Type B pancreatic cell (in vitro differentiated cells): ENCODE measurements around the gene IGF1R. TPM values are rescaled to one million over a fixed set of nuclear protein-coding genes. Genes with fewer than 3 reads are reported as not detected.

Experiments
- DNase-seq: peaks from one replicate; pipeline ENCODE4 v3.0.0; 2021; ENCODE audit warnings: mixed read lengths; ENCODE audit not compliant: unreplicated experiment; ENCODE audit errors: extremely low spot score
- H3K27ac Mint-ChIP-seq: 2 replicates; pipeline ENCODE4 v1.8.0; 2021; ENCODE audit warnings: mild to moderate bottlenecking, mixed read lengths
- H3K27me3 Mint-ChIP-seq: 2 replicates; pipeline ENCODE4 v1.8.0; 2021; ENCODE audit warnings: mixed read lengths
- H3K36me3 Mint-ChIP-seq: 2 replicates; pipeline ENCODE4 v1.8.0; 2021; ENCODE audit warnings: mixed read lengths
- H3K4me1 Mint-ChIP-seq: one replicate; pipeline ENCODE4 v1.8.0; 2021; ENCODE audit warnings: mixed read lengths; ENCODE audit not compliant: unreplicated experiment
- H3K4me3 Mint-ChIP-seq: 2 replicates; pipeline ENCODE4 v1.8.0; 2021; ENCODE audit warnings: mild to moderate bottlenecking, mixed read lengths
- H3K9me3 Mint-ChIP-seq: 2 replicates; pipeline ENCODE4 v1.8.0; 2021; ENCODE audit warnings: mixed read lengths
- total RNA-seq: library from RNA; stranded (reverse); gene quantifications from 2 replicates; pipeline ENCODE4 v1.2.1, GENCODE V29; 2021; ENCODE audit warnings: low replicate concordance
- TF ChIP-seq, protein P1 (sequence below): fragments of 200-600 bp; sonication (generic); conservative IDR thresholded peaks from 2 replicates; pipeline ENCODE4 v1.5.0; 2021; ENCODE audit warnings: antibody characterized with exemption, mild to moderate bottlenecking

The IGF1R gene
- total RNA-seq, 1 donor from 2014 or later: 87.1 TPM

DNA sequence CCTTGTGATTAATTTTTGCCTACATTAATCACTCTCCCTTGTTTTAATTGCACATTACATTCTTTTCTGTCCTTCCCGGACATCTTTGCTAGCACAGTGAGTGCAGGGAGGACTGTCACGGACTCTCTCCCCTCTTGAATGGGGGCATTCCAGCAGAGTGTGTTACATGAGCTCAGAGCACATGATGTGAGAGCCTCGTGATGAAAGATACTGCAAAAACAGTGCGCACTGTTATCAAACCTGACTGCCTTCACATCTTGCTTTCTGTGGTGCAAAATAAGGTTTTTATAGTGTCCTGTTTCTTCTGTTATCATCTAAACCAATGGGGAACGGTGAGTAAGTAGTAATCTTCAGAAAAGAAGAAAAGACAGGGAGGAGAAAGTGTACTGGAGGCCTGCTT lies 191.7 kb downstream of the IGF1R start:
- TF ChIP-seq, protein P1, sequence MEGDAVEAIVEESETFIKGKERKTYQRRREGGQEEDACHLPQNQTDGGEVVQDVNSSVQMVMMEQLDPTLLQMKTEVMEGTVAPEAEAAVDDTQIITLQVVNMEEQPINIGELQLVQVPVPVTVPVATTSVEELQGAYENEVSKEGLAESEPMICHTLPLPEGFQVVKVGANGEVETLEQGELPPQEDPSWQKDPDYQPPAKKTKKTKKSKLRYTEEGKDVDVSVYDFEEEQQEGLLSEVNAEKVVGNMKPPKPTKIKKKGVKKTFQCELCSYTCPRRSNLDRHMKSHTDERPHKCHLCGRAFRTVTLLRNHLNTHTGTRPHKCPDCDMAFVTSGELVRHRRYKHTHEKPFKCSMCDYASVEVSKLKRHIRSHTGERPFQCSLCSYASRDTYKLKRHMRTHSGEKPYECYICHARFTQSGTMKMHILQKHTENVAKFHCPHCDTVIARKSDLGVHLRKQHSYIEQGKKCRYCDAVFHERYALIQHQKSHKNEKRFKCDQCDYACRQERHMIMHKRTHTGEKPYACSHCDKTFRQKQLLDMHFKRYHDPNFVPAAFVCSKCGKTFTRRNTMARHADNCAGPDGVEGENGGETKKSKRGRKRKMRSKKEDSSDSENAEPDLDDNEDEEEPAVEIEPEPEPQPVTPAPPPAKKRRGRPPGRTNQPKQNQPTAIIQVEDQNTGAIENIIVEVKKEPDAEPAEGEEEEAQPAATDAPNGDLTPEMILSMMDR: no peak
- Mint-ChIP-seq H3K27me3 (no peaks in the 10 kb centered on the region), H3K4me3 (no peak overlapping the region), H3K4me1 (peaks cover 47% of the 10 kb centered on the region), H3K27ac (no peak overlapping the region), H3K9me3 (no peaks in the 10 kb centered on the region), H3K36me3 (peaks cover 5% of the 10 kb centered on the region)
- no peak for DNase-seq

DNA sequence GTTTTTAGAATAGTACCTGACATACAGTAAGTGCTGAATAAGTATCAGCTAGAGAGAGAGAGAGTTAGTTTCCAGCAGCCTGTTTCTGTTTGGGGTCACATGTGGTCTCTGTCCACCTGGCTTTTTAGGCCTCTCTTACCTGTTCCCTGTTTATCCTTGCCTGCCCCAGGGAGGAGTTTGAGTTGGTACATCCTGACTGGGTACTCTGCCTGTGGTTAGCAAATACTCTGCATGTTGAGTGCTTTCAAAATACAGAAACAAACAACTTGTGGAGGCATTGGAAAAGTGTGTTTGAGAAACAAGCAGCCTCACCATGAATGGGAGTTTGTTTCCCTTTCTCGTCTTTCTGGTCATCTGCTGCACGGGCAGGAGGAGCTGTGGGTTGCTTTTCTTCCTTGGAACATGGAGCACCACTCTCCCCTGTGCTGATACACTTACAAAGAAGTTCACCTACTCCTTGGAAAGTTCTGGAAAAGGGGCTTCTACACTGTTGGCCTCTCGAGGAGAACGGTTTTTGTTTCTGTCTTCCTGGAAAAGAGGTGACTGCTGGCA lies 193.2 kb downstream of the IGF1R start:
- no peak overlapping the region for H3K27ac Mint-ChIP-seq
- H3K4me3 Mint-ChIP-seq: no peak overlapping the region
- H3K27me3 Mint-ChIP-seq: no peaks in the 10 kb centered on the region
- no peak for DNase-seq
- TF ChIP-seq, protein P1: no peak
- H3K4me1 Mint-ChIP-seq: peaks cover 56% of the 10 kb centered on the region
- peaks cover 3% of the 10 kb centered on the region for H3K36me3 Mint-ChIP-seq
- no peaks in the 10 kb centered on the region for H3K9me3 Mint-ChIP-seq

DNA sequence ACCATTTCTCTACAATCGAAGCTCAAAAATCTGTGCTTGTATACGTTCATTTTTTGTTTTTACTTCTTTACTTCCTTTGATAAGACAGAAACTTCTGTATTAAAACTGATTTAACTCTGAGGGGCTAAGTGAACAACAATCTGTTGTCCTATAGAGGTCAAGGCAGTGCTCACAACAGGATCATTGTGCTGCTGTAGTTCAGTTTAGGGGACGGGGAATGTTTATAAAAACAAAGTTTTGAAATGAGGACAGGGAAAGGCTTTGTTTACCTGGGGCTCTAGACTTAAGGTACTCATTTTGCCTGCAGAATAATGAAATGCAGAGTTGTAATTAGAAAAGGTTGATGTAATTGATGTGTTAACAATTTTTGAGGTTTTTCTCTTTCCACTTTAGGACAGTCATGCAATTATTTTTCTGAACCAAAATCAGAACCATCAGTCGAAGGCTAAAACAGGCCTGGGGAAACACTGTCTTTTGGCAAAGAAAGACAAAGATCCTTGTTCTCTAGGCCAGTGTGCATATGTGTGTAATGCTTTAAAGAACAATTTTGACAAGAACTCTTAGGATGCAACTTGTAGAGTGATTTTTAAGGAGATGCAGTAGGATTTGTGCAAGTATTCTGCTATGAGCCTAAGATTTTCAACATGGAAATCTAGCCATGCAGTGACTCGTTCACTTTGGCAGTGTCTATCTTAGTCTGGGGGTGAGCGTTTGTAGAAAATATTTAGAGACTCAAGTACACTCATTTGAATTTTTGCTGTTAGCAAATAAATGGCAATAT lies 194.0 kb downstream of the IGF1R start:
- no peaks in the 10 kb centered on the region for H3K9me3 Mint-ChIP-seq
- TF ChIP-seq, protein P1: no peak
- no peaks in the 10 kb centered on the region for H3K27me3 Mint-ChIP-seq
- H3K4me3 Mint-ChIP-seq: no peak overlapping the region
- peaks cover 57% of the 10 kb centered on the region for H3K4me1 Mint-ChIP-seq
- peak overlapping the region; percentile 4 for H3K27ac Mint-ChIP-seq
- DNase-seq: no peak
- no peaks in the 10 kb centered on the region for H3K36me3 Mint-ChIP-seq

DNA sequence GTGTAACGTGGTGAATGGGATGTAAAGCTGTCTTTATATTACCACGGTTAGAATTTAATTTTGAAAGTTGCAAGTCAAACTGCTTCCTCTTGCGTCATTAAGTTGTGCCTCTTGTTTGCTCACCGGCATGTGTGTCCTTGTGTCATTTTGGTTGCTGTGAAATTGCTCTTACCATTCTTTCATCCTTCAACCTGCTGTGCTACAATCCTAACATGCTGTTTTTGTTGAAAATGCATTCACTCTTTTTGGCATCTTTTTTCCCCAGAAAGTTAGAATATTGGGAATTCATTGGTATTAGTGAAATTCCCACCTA lies 194.6 kb downstream of the IGF1R start:
- Mint-ChIP-seq H3K4me1 (peaks cover 57% of the 10 kb centered on the region), H3K27ac (no peak overlapping the region), H3K36me3 (no peaks in the 10 kb centered on the region), H3K27me3 (no peaks in the 10 kb centered on the region), H3K9me3 (no peaks in the 10 kb centered on the region), H3K4me3 (no peak overlapping the region)
- TF ChIP-seq, protein P1: no peak
- DNase-seq: no peak

DNA sequence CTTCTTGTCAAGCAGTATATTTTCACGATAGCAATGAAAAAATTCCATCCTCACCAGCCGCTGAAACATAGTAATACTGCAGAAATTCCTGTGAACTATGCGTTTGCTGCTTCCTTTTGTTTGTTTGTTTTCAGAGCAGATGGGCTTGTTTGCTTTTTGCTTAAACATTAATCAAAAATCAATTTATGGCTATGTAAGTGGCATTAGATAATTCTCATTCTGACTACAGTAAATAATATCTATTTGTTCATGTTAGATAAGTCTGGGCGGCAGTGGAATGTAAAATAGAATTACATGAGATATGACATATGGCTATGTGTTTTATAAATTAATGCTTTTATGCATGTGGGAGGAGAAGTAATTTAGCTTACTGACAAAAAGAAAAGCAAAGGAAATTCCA lies 195.5 kb downstream of the IGF1R start:
- Mint-ChIP-seq H3K27me3 (no peaks in the 10 kb centered on the region), H3K36me3 (no peaks in the 10 kb centered on the region), H3K9me3 (no peaks in the 10 kb centered on the region), H3K4me3 (peak overlapping the region; percentile 3), H3K27ac (no peak overlapping the region), H3K4me1 (peaks cover 49% of the 10 kb centered on the region)
- TF ChIP-seq, protein P1: no peak
- no peak for DNase-seq
